Measurements from ENCODE around the gene ZNF777. TPM values are rescaled to one million over a fixed set of nuclear protein-coding genes. Genes with fewer than 3 reads are reported as not detected.
"Not testable (repeated sequence)": the region's sequence is repeated elsewhere in the genome, so short reads cannot be mapped to it uniquely, and the experiment has no call there.

ZNF777 gene
- total RNA-seq, 1 donor from 2014 or later, result 8.6 TPM

- DNase-seq, result no peak
- intact Hi-C loops (cut with DNase I), result no loop called here
- no peak overlapping the region for H3K4me3 ChIP-seq
- no peak for ATAC-seq
- no peaks in the 10 kb centered on the region for H3K27me3 ChIP-seq (ENCODE audit: low read depth)
- H3K9me3 ChIP-seq, result no peaks in the 10 kb centered on the region
- no peaks in the 10 kb centered on the region for H3K4me1 ChIP-seq
- H3K27ac ChIP-seq, result no peak overlapping the region
- peaks cover 96% of the 10 kb centered on the region for H3K36me3 ChIP-seq
- TF ChIP-seq CTCF (IDR thresholded peaks at IDR 0.05), result no peak
Measured at GRCh38 chr7:149448961-149449360, 11.9 kb downstream of the ZNF777 start.

- not testable (repeated sequence) for H3K27ac ChIP-seq
Measured at GRCh38 chr7:149446026-149446425, 14.8 kb downstream of the ZNF777 start.

GRCh38 chr7:149444287-149444686 lies 16.6 kb downstream of the ZNF777 start:
- Histone ChIP-seq H3K27me3 (ENCODE audit: low read depth) (no peaks in the 10 kb centered on the region), H3K9me3 (no peaks in the 10 kb centered on the region), H3K36me3 (peaks cover 71% of the 10 kb centered on the region), H3K4me1 (no peaks in the 10 kb centered on the region), H3K27ac (no peak overlapping the region), H3K4me3 (no peak overlapping the region)
- no peak for ATAC-seq
- DNase-seq, result no peak
- TF ChIP-seq CTCF (IDR thresholded peaks at IDR 0.05), result no peak
- intact Hi-C loops (cut with DNase I), result no loop called here

More at GRCh38 chr7:149446026-149446425, 14.8 kb downstream of the ZNF777 start:
- DNase-seq; H3K4me3 ChIP-seq; ATAC-seq; H3K4me1 ChIP-seq; H3K9me3 ChIP-seq; H3K27me3 ChIP-seq (ENCODE audit: low read depth); intact Hi-C loops (cut with DNase I): not testable (repeated sequence)
- H3K36me3 ChIP-seq, result peaks cover 85% of the 10 kb centered on the region

GRCh38 chr7:149443523-149443922 lies 17.3 kb downstream of the ZNF777 start:
- Histone ChIP-seq H3K9me3 (no peaks in the 10 kb centered on the region), H3K27me3 (ENCODE audit: low read depth) (no peaks in the 10 kb centered on the region), H3K4me1 (no peaks in the 10 kb centered on the region), H3K36me3 (peaks cover 65% of the 10 kb centered on the region), H3K4me3 (no peak overlapping the region), H3K27ac (no peak overlapping the region)
- no peak for ATAC-seq
- no peak for TF ChIP-seq CTCF (IDR thresholded peaks at IDR 0.05)
- intact Hi-C loops (cut with DNase I), result no loop called here
- no peak for DNase-seq

- ATAC-seq (no peak), DNase-seq (no peak)
- no peaks in the 10 kb centered on the region for H3K4me1 ChIP-seq
- H3K27ac ChIP-seq, result no peak overlapping the region
- TF ChIP-seq CTCF (IDR thresholded peaks at IDR 0.05), result no peak
- H3K36me3 ChIP-seq, result peaks cover 65% of the 10 kb centered on the region
- no peak overlapping the region for H3K4me3 ChIP-seq
- no peaks in the 10 kb centered on the region for H3K9me3 ChIP-seq
- no peaks in the 10 kb centered on the region for H3K27me3 ChIP-seq (ENCODE audit: low read depth)
- intact Hi-C loops (cut with DNase I), result no loop called here
Measured at GRCh38 chr7:149442924-149443323, 17.9 kb downstream of the ZNF777 start.

GRCh38 chr7:149440222-149440621 lies 20.6 kb downstream of the ZNF777 start:
- no peak for TF ChIP-seq CTCF (IDR thresholded peaks at IDR 0.05)
- Histone ChIP-seq H3K27ac (no peak overlapping the region), H3K27me3 (ENCODE audit: low read depth) (no peaks in the 10 kb centered on the region), H3K4me1 (no peaks in the 10 kb centered on the region), H3K4me3 (no peak overlapping the region), H3K9me3 (no peaks in the 10 kb centered on the region), H3K36me3 (peaks cover 56% of the 10 kb centered on the region)
- intact Hi-C loops (cut with DNase I), result no loop called here
- DNase-seq (no peak), ATAC-seq (no peak)

Measured in lower lobe of right lung (tissue), 2 donors.